IMR-90 (cell line): ENCODE results near the gene PLIN5. TPM values are rescaled to one million over a fixed set of nuclear protein-coding genes. Genes with fewer than 3 reads are reported as not detected.

Experiments used
- ATAC-seq: fragments of 200-7000 bp; cut with Tn5 transposase; 2 replicates; pipeline ENCODE4 v1.9.1; 2020; ENCODE audit warnings: low read depth, mild to moderate bottlenecking, moderate library complexity
- BruUV-seq: library from RNA; stranded (reverse); fragments of 400-500 nt; replicated peaks from 2 replicates; lab custom pipeline; 2021; lab: Mats Ljungman, UMichigan
- CTCF ChIA-PET: fragments of 300-600 bp; formaldehyde crosslinking; extraction: SDS; loops from one replicate; lab custom pipeline; 2021; ENCODE audit warnings: antibody characterized with exemption; lab: Yijun Ruan, JAX
- POLR2A ChIA-PET: fragments of 300-600 bp; sonication (Branson Sonifier 250); formaldehyde crosslinking; loops from one replicate; lab custom pipeline; 2022; ENCODE audit warnings: antibody characterized with exemption; ENCODE audit not compliant: unreplicated experiment; lab: Charles Lee
- DNase-seq: peaks from one replicate; pipeline ENCODE4 v3.0.0; 2013
- H2AFZ ChIP-seq: replicated peaks from 2 replicates; pipeline ENCODE3; 2013; ENCODE audit warnings: low read length, mild to moderate bottlenecking; ENCODE audit not compliant: poor library complexity
- H2AK5ac ChIP-seq: 2 replicates; pipeline ENCODE4 v1.6.1; 2013; ENCODE audit warnings: low read depth, low read length, inconsistent platforms
- H2AK9ac ChIP-seq: replicated peaks from 2 replicates; pipeline ENCODE3; 2013; ENCODE audit warnings: mild to moderate bottlenecking, low read depth, low read length, moderate library complexity; ENCODE audit not compliant: poor library complexity
- H2BK120ac ChIP-seq: 2 replicates; pipeline ENCODE4 v1.6.1; 2013; ENCODE audit warnings: low read depth, low read length, inconsistent platforms
- H2BK15ac ChIP-seq: 3 replicates; pipeline ENCODE4 v1.6.1; 2013; ENCODE audit warnings: low read depth, low read length, inconsistent platforms
- H2BK20ac ChIP-seq: 2 replicates; pipeline ENCODE4 v1.6.1; 2013; ENCODE audit warnings: low read depth, mild to moderate bottlenecking, inconsistent platforms, low read length, moderate library complexity
- H2BK5ac ChIP-seq: 2 replicates; pipeline ENCODE4 v1.6.1; 2013; ENCODE audit warnings: mild to moderate bottlenecking, low read depth, low read length, inconsistent platforms; ENCODE audit not compliant: poor library complexity, severe bottlenecking
- H3K14ac ChIP-seq: replicated peaks from 2 replicates; pipeline ENCODE4 v1.6.1; 2013; ENCODE audit warnings: low read depth, low read length, inconsistent platforms
- H3K18ac ChIP-seq: 2 replicates; pipeline ENCODE4 v1.6.1; 2013; ENCODE audit warnings: low read depth, low read length, control low read depth
- H3K23ac ChIP-seq: 2 replicates; pipeline ENCODE4 v1.6.1; 2013; ENCODE audit warnings: low read depth, low read length, inconsistent platforms
- H3K27ac ChIP-seq: 2 replicates; pipeline ENCODE4 v1.5.1; 2013; ENCODE audit warnings: mild to moderate bottlenecking, control low read depth, low read length; ENCODE audit not compliant: insufficient read depth
- H3K27me3 ChIP-seq: 2 replicates; pipeline ENCODE4 v1.6.1; 2013; ENCODE audit warnings: low read length; ENCODE audit not compliant: control insufficient read depth, insufficient read depth
- H3K36me3 ChIP-seq: 2 replicates; pipeline ENCODE4 v1.6.1; 2013; ENCODE audit warnings: low read length, mixed read lengths; ENCODE audit not compliant: control insufficient read depth, insufficient read depth
- H3K4ac ChIP-seq: 2 replicates; pipeline ENCODE4 v1.6.1; 2013; ENCODE audit warnings: low read depth, low read length, inconsistent platforms
- H3K4me1 ChIP-seq: 2 replicates; pipeline ENCODE4 v1.6.1; 2013; ENCODE audit warnings: low read length, mixed read lengths; ENCODE audit not compliant: control insufficient read depth, insufficient read depth
- H3K4me2 ChIP-seq: 2 replicates; pipeline ENCODE4 v1.6.1; 2013; ENCODE audit warnings: low read depth, mild to moderate bottlenecking, control low read depth, low read length, moderate library complexity
- H3K4me3 ChIP-seq: 2 replicates; pipeline ENCODE4 v1.5.1; 2013; ENCODE audit warnings: low read depth, mild to moderate bottlenecking, control low read depth, low read length, moderate library complexity; ENCODE audit not compliant: insufficient read depth
- H3K56ac ChIP-seq: 2 replicates; pipeline ENCODE4 v1.6.1; 2013; ENCODE audit warnings: low read length, inconsistent platforms; ENCODE audit not compliant: insufficient read depth; ENCODE audit errors: extremely low read depth
- H3K79me1 ChIP-seq, 2 experiments: 2 replicates each; pipeline ENCODE4 v1.6.1; 2013; ENCODE audit warnings: low read length in 2 of 2, inconsistent platforms in 1 of 2, low read depth in 1 of 2
- H3K9ac ChIP-seq: 2 replicates; pipeline ENCODE4 v1.6.1; 2013; ENCODE audit warnings: low read depth, low read length, control low read depth
- H3K9me1 ChIP-seq: 2 replicates; pipeline ENCODE4 v1.6.1; 2013; ENCODE audit warnings: low read length, inconsistent platforms; ENCODE audit not compliant: insufficient read depth
- H3K9me3 ChIP-seq: 2 replicates; pipeline ENCODE4 v1.6.1; 2013; ENCODE audit warnings: low read length; ENCODE audit not compliant: control insufficient read depth, insufficient read depth
- H4K20me1 ChIP-seq: 2 replicates; pipeline ENCODE4 v1.6.1; 2013; ENCODE audit warnings: low read length, inconsistent platforms; ENCODE audit not compliant: insufficient read depth
- H4K5ac ChIP-seq: 2 replicates; pipeline ENCODE4 v1.6.1; 2013; ENCODE audit warnings: mild to moderate bottlenecking, low read depth, low read length, control low read depth
- H4K8ac ChIP-seq, 2 experiments: 2 replicates each; pipeline ENCODE4 v1.6.1; 2013; ENCODE audit warnings: low read depth in 2 of 2, low read length in 2 of 2, control low read depth in 1 of 2, inconsistent platforms in 1 of 2
- H4K91ac ChIP-seq: 2 replicates; pipeline ENCODE4 v1.6.1; 2013; ENCODE audit warnings: low read depth, low read length, inconsistent platforms; ENCODE audit not compliant: insufficient read depth
- BHLHE40 ChIP-seq: fragments of 150-350 bp; IDR thresholded peaks from 2 replicates; pipeline ENCODE4 v1.6.1; 2016; ENCODE audit warnings: mild to moderate bottlenecking, low read depth, low read length
- POLR2A ChIP-seq: IDR thresholded peaks from 2 replicates; pipeline ENCODE4 v1.6.1; 2012; ENCODE audit warnings: mild to moderate bottlenecking, low read depth, low read length
- RCOR1 ChIP-seq: IDR thresholded peaks from 2 replicates; pipeline ENCODE4 v1.6.1; 2012; ENCODE audit warnings: mild to moderate bottlenecking, low read length, improper control_type of control experiment; ENCODE audit not compliant: insufficient replicate concordance
- SMC3 ChIP-seq: fragments of 150-350 bp; IDR thresholded peaks from 2 replicates; pipeline ENCODE4 v1.6.1; 2016; ENCODE audit warnings: low read depth, mild to moderate bottlenecking, antibody characterized with exemption, low read length, moderate library complexity
- WGBS, 2 experiments: methylation state at CpG; one replicate each; pipeline versions ENCODE4 v1.1.5 to v1.1.7; 2013; ENCODE audit warnings: missing lambda C conversion rate in 2 of 2; ENCODE audit not compliant: insufficient read length in 1 of 2; ENCODE audit errors: extremely low coverage in 2 of 2; 5-methylcytosine and 5-hydroxymethylcytosine counted together
- dilution Hi-C: fragments of 300-500 bp; cut with HindIII; formaldehyde crosslinking; loops from one replicate; pipeline ENCODE4 v1.14.3; 2018; ENCODE audit warnings: low sequenced_read_pairs; ENCODE audit not compliant: unreplicated experiment
- in situ Hi-C: fragments of 300-500 bp; cut with MboI; formaldehyde crosslinking; loops from 3 replicates; pipeline ENCODE4 v1.14.3; 2019; ENCODE audit warnings: low sequenced_read_pairs, inconsistent platforms, mixed read lengths
- intact Hi-C: fragments of 100-400 bp; cut with micrococcal nuclease; formaldehyde crosslinking; loops from 2 replicates; pipeline ENCODE4 v1.10.0; 2022
- polyA plus RNA-seq, 3 experiments: library from polyadenylated mRNA; depleted of rRNA; stranded (reverse); fragments of >200 nt; gene quantifications; 2 replicates each; pipeline ENCODE4 v1.2.3, GENCODE V29; 2012; ENCODE audit warnings: low replicate concordance in 1 of 3
- total RNA-seq: library from RNA; depleted of rRNA; stranded (reverse); fragments of >200 nt; gene quantifications from 2 replicates; pipeline ENCODE4 v1.2.3, GENCODE V29; 2012

Gene PLIN5
- total and polyA plus RNA-seq, 2 of the 4 experiments (the other 2 are of a cell fraction): not detected

DNA sequence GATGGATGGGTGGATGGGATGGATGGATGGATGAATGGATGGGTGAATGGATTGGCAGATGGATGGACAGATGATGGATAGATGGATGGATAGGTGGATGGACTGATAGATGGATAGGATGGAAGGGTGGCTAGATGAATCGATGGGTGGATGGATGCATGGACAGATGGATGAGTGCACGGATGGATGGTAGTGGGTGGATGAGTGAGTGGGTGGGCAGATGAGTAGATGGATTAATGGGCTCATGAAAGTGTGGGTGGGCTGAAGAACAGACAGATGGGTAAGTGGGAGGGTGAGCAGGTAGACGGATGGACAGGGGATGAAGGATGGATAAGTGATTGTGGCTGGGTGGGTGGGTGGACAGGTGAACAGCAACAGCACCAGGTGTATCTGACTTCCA is 18.8 kb upstream of the PLIN5 start:
- Histone ChIP-seq H2BK120ac (no peak overlapping the region), H3K23ac (no peak overlapping the region), H2AK9ac (no peak overlapping the region), H3K27ac (no peak overlapping the region), H2BK20ac (no peak overlapping the region), H3K27me3 (no peaks in the 10 kb centered on the region; the same call in 1 of the 2 replicates), H3K18ac (no peak overlapping the region), H2AFZ (no peak overlapping the region), H3K4me3 (no peak overlapping the region), H4K8ac (no peak overlapping the region), H4K91ac (no peak overlapping the region), H2BK5ac (no peak overlapping the region), H3K9me1 (no peaks in the 10 kb centered on the region), H3K14ac (no peak overlapping the region), H3K9me3 (no peaks in the 10 kb centered on the region), H2BK15ac (no peak overlapping the region), H3K4me1 (no peaks in the 10 kb centered on the region), H3K4me2 (no peak overlapping the region), H3K79me1 (no peaks in the 10 kb centered on the region), H3K36me3 (no peaks in the 10 kb centered on the region), H4K5ac (no peak overlapping the region), H2AK5ac (no peak overlapping the region), H3K56ac (no peak overlapping the region), H3K9ac (no peak overlapping the region), H4K20me1 (no peaks in the 10 kb centered on the region), H3K4ac (no peak overlapping the region)
- intact Hi-C loops: no loop called here
- no peak for TF ChIP-seq POLR2A
- TF ChIP-seq RCOR1: no peak
- no peak for TF ChIP-seq BHLHE40
- no peak for TF ChIP-seq SMC3
- 83% methylated on average over 3 of the region's 3 CpGs; no CpG with 5 or more reads in 1 of the 2 experiments for WGBS, 2 experiments
- ATAC-seq (no peak), DNase-seq (no peak)
- CTCF ChIA-PET: no interaction called here
- dilution Hi-C loops: no loop called here
- in situ Hi-C loops: no loop called here
- POLR2A ChIA-PET: no interaction called here
- BruUV-seq: no TSS peak
